Lung microvascular endothelial cell (primary cell): ENCODE measurements around the gene TYW3. TPM values are rescaled to one million over a fixed set of nuclear protein-coding genes. Genes with fewer than 3 reads are reported as not detected.

Source experiments
- DNase-seq, 2 donors: peaks; one replicate each; pipeline versions ENCODE4 v3.0.0 to v3.0.0-alpha.2; 2010; ENCODE audit warnings: low read depth in 2 of 2
- total RNA-seq: library from RNA; depleted of rRNA; stranded (reverse); fragments of >200 nt; gene quantifications from 2 replicates; pipeline ENCODE4 v1.2.1, GENCODE V29; 2014

Gene TYW3, protein sequence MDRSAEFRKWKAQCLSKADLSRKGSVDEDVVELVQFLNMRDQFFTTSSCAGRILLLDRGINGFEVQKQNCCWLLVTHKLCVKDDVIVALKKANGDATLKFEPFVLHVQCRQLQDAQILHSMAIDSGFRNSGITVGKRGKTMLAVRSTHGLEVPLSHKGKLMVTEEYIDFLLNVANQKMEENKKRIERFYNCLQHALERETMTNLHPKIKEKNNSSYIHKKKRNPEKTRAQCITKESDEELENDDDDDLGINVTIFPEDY
- total RNA-seq: 9.8 and 10.1 TPM in 2 replicates

DNA sequence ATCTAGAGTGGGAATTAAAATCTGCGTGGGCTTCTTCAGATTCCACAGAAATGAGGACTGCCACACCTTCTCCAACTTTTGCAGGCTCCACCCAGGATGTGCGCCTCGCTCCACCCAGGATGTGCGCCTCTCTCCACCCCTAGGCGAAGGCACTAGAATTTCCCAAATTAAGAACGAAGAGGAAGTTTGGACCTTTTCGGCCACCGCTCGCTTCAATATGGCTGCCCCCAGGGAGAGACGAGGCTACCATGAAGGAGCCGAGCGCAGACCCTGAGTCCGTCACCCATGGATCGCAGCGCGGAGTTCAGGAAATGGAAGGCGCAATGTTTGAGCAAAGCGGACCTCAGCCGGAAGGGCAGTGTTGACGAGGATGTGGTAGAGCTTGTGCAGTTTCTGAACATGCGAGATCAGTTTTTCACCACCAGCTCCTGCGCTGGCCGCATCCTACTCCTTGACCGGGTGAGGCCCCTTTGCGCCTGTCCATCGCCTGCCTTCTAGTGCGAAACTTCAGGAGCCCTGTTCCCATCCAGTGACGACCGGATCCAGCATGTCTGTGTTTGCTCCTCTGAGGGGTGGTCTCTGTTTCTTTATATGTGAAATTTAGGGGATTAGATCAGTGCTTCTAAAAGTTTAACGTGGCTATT, at the start of gene TYW3, which contains the start of gene CRYZ:
Gene TYW3, plus strand, starts transcription at position 193 of the 644 bp plus-strand sequence. Its CDS starts 93 bp downstream, at position 286.
Gene CRYZ, minus strand, starts transcription at position 91 of the 644 bp plus-strand sequence. CDS start 8,229 bp downstream, outside the sequence.
- DNase-seq: peak; percentile 89 to 90

DNA sequence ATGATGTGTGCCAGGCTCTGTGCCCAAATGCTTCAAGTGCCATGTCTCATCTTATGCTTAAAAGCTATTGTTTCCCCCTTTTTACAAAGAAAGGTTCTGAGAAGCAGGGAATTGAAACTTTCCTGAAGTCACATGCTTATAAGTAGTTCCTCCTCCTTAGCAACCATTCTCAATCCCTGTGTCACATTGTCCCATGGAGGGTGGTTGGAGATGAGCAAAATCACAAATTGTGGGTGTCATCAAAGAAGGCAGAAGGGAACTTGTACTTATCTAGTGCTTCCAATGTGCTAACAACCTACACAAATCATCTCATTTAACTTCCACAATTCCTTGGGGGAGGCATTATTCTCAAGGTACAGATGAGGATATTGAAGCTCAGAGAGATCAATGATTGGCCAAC, 49.3 kb upstream of the TYW3 start:
- no peak for DNase-seq

DNA sequence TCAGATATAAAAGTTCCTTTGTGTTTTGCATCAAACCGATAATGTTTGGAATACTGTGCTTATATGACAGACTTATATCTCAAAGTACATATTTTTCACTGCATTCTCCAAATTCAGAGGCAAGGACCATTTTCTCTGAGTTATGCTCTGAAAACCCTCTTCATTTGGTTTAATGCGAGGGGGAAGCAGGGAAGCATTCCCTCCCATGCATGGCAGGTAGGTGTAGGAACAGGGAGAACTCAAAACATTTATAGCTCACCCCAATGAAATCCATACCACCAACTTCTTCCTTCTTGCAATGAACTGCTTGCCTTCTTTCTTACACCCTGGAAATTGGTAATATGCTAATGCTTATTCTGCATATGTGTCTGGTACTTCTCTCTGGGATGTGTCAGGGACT, 48.7 kb upstream of the TYW3 start:
- DNase-seq: no peak

DNA sequence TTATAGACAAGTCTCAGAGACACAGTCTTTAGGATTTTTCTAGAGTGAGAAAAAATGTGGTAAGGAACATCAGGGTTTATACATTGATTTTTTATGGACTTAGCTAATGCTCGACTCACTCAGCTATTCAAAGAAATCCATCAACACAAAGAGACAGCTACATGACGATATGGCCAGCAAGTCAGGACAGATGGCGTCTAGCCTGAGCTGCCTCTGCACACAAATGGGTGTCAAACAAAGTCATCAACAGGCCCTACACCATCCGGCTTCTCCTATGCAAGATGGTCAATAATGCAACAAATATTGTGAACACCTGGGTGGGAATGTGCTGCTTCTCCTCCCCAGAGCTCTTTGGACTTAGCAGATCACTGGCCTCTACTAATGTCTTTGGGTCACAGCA, 46.0 kb upstream of the TYW3 start:
- DNase-seq: no peak

DNA sequence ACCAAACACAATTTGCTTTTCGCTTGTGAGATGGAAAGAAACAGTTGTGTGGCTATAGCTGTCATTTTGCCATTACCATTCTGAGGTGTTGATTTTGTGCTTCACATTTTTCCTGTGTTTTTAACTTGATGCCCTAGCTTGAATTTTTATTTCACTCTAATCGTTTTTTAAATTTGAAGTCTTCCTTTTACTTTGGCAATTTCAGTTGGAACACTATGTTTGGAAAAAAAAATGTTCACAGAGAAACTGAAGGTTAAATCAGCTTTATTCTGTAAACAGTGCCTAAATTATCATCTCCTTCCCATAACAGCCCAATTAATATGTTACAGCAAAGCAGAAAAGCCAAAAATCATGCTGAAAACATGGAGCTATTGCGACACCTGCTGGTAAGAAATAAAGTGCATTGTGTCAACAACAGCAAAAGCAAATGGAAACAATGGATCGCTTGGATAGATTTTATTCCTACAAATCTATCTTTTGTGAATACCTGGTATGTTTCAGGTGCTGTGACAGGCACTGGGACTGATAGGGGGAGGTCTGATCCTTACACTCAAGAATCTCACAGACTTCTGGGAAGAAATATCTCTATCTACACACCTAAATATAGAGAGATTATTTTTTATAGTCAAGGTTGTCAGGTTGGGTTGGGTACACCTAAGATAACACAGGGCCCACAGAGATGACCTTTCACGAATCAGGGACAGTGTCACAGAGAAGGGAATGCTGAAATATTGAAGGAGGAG, 43.2 kb upstream of the TYW3 start:
- DNase-seq: peak; percentile 63 to 76

DNA sequence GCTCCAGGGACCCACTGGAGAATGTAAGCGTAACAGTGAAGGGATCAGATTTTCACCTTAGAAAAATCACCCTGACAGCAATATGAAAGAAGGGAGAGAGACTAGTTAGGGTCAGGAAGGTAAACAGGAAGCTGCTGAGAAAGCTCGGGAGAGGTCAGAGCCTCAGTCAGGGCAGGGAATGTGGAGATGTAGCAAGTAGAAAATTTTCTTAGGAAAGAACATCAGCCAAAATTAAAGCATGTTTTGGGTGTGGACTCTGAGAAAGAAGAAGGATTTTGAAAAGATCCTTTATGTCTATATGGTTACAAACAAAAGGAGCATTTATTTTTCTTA, 42.6 kb upstream of the TYW3 start:
- DNase-seq: no peak

DNA sequence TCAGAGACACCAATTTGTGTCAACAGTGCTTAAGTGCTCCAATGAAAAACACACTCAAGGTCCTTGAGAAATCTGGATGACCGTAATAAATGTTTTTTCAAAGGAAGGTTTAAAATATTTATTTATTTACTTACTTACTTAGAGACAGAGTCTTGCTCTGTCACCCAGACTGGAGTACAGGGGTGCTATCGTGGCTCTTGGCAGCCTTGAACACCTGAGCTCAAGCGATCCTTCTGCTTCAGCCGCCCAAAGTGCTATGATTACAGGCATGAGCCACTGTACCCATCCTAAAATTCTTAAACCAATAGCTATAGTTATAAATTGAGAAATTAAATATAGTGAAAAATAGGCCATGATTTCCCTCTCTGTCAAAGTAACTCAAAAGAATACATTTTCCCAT, 42.0 kb upstream of the TYW3 start:
- DNase-seq: no peak

DNA sequence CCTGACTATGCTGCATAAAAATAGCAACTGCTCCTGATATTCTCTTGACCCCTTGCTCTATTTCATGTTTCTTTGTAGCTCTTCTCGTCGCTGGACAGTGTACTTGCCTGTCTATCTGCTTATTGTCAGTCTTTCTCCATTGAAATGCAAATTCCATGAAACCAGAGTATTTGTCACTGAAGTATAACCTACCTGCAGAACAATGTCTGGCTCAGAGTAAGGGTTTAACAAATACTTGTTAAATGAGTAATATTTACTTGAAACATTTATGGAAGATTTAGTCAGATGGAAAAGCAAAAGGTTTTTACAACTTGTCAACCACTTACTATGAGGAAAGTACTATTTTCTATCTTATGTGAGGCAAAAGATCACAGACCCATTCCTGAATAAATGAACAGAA, 39.5 kb upstream of the TYW3 start:
- peak in 1 of 2 donors; percentile 48 for DNase-seq

DNA sequence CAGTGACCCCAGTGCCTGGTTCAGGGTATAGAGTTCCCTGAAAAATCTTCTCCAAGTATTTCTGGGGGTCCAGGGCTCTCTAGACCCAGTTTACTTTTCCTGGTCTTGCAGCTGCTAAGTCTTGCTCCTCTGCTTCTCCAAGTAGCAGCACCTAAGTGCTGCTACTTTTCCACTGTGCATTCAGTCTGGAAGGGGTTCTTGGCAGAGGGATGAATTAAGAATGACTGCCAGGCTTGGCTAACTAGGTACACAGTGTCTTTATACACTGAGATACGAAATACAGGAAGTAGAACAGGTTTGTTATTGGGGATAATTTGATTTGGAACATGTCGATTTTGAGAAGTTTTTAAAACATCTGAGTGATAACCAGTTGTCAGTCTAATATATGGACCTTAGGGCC, 35.1 kb upstream of the TYW3 start:
- DNase-seq: no peak

DNA sequence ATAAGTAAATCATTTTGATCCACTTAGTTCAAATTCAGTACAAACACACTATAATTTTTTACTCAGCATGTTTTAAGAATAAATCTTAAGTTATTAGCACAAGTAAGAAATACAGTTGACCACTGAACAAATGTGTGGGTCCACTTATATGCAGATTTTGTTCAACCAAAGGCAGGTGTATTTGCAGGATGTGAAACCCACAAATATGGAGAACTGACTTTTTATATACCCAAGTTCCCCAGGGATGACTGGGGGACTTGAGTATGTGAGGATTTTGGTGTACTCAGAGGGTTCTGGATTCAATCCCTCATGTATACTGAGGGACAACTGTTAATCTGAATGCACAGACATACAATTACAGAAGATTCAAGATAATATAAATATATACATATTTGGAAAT, 33.6 kb upstream of the TYW3 start:
- DNase-seq: no peak

DNA sequence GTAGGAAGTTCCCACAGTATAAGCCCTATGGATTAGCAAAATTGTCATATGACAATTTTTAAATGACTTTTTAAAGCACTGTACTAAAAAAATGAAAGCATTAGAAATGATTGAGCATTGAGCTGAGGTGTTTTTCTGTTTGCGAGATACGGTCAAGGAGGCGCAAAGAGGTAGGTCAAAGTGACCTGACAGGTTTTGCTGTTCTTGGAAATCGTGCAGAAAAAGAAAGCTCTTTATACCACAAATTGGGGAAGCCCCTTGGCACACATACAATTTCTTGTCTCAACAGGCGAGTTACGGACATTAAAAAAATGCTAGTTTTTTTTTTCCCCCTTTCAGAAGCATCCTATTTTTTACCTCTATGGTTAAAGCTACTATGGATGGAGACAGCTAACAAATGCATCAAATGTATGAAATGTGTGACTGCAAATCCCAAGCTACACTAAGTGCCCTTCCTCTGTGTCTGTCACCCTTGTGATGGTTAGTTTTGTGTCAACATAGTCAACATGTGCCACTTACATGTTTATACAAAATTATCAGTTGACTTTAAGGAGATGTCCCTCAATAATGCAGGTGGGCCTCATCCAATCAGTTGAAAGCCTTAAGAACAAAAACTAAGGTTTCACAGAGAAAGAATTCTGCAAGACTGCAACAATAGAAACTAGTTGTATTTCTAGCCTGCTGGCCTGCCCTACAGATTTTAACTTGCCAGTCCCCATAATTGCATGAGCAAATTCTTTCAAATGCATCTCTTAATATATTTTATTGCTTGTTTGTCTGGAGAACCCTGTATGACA, 29.4 kb upstream of the TYW3 start:
- no peak for DNase-seq

DNA sequence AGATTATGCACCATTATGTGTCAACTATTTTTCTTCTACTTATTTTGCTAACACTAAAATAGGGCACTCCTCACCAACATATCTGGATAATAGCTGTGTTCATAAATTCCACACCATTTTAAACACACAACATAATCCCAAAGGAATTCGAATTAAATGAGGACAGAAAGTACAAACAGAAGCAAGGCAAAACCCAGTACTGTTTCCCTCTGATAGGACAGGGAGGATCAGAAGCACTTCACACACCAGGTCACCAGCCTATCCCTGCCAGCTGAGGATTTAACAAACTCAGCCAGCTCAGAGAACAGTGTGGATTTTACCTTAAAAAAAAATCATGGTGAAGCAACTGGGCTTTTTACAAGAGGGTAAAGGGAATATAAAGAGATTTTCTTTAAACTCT, 20.1 kb upstream of the TYW3 start:
- no peak for DNase-seq

DNA sequence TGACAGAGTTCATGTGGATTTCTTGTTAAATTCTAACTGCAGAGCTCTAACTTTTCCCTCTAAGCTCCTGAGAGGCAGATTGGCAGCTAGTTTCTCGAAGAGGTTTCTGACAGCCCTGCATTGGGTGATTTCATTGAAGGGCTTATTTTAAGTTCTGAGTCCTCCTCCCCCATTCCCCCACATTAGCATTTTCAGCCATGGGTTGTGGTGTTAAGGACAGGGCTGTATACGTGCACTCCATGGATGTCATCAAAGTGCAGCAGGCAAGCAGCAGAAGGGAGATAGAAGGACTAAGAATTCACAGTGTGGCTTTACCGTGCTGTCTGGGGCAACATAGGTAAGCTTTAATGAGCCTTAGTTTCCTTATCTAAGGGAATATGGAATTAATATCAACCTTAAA, 19.1 kb upstream of the TYW3 start:
- no peak for DNase-seq

DNA sequence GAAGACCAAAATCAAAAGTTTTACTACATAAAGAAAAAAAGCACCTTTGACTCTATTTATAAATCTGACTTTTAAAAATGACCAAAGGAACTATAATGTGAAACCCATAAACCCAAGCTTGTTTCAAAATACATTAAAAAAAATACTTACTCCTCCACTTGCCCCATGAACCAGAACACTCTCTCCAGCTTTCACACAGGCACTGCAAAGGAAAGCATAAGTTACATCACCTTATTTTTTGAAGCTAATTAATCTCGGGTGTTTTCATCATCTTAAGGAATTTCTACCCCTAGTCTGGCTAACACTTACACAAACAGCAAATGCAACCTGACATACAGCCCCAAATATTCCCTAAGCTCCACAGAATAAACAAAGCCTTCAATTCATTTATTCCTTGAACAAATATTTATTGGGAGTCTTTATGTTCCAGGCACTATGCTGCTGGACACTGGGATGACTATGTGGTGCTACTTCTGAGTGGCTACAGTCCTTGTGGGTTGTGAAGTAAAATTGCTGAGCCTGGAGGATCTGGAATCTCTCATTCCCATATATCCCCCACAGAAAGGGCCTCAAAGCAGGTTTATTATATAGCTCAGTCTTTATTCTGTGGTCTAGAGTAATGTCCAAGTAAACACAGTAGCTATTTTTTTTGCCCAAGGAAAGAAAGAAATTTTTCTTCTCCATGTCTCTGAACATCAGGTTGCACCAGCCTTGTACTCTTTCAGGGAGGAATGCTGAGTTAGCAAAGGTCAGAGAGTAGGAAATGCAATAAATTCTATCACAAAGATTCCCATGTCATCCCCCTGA, 18.3 kb upstream of the TYW3 start:
- no peak for DNase-seq

DNA sequence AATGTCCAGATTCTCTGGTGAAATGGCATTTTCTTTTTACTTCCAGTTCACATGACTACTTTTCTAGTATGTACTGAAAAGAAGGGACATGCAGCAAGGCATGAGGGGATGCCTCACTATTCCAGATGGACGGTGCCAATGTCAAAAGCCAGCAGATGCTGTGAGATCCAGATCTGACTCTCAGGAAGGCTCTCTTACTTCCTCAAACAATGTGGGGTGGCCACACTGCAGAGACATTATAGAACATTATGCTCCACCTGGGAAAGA, 17.8 kb upstream of the TYW3 start:
- no peak for DNase-seq

DNA sequence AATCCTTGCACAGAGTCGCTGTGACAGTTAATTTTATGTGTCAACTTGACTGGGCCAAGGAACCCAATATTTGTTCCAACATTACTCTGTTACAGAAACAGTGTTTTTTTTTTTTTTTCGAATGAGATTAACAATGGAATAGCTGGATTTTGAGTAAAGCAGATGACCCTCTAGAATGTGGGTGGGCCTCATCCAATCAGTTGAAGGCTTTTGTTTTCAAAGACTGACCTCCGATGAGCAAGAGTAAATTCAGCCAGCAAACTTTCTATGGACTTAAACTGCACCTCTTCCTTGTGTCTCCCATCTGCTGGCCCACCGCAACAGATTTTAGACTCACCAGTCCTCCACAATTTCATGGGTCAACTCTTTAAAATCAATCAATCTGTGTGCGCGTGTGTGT, 17.1 kb upstream of the TYW3 start:
- DNase-seq: no peak

DNA sequence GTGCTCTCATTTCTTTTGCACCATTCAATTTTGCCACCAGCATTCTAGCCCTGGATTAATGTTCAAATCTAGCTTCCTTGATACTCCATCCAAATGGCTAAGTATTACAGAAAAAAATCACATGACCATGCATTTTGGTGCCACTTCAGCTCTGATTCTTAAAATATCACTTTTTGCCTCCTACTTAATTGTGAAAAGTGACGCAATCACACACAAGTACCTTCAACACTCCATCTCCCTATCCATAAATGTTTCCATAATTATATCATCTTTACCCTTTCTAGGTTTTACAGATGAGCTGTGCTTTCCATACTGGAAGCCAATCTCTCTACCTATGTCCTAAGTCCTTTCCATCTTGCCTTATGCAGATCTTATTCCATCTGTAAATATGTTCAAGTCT, 16.1 kb upstream of the TYW3 start:
- DNase-seq: no peak

DNA sequence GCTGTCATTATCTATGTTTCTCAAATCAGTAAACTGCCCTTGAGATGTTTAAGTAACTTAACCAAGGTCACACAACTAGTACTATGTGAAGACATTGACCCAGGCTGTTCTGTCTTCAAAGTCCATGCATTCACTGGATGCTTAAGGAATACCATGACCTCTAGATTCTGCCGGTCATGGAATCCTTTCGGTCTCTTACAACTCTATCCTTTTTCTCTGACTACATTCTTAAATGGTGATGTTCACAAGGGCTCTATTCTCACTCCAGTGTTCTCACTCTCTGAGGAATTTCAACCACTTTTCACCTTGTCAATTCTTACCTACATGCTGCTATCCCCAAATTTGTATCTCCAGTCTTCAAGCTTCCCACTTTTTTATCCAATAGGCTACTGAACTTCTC, 15.3 kb upstream of the TYW3 start:
- no peak for DNase-seq

DNA sequence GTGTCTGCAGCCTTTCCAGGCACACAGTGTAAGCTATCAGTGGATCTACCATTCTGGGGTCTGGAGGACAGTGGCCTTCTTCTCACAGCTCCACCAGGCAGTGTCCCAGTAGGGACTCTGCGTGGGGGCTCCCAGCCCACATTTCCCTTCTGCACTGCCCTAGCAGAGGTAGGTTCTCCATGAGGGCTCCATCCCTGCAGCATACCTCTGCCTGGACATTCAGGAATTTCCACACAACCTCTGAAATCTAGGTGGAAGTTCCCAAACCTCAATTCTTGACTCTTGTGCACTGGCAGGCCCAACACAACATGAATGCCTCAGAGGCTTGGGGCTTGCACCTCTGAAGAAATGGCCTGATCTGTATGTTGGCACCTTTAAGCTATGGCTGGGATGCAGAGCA, 6.9 kb upstream of the TYW3 start:
- DNase-seq: no peak

DNA sequence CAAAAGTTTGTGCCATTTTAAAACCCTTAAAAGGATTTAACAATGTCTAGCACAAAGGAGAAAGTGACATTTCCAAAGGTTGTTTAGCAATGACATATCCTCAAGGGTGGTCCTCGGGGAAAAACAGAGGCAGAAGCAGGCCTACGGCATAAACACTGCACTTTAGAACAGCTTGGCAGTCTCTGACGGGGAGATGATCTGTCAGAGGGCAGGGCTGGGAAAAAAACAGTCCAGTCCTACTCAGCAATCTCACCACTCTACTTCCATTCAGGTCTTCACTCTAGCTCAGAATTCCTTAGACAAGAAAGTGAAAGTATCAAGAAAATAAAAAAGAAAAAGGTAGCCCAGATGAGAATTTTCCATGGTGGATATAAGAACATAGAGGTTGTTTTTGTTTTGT, 4.2 kb upstream of the TYW3 start:
- no peak for DNase-seq

DNA sequence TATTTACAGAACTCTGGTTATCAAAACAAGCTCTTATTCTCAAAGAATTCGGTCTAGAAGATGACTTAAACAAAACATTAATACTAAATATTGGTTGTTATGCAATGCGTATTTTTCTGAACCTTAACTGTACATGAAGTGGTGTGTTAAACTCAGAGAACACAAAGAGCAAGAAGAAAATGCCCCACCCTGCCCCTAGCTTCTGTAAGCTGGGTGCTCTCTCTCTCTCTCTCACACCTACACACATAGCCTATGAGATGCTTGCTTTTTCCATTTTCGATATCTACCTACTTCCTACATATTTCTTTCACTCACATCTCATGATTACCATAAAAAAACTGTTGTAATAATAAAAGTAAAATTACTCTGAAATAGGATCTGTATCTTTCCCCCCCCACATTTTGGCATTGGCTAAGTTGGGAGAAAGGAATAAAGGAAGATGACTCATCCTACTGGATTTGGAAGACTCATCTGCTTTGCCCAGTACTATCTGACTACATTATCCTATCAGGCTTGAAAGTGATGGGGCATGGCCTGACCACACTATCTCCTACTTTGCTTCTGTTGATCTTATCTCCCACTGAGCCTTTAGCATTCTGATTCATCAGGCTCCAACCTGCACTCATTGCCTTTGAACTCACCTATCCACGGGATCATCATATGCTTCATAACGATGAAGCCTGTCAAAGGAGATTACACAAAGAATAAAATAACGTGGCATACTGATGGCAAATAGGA, 3.0 kb upstream of the TYW3 start:
- peak; percentile 11 to 24 for DNase-seq
